Neutrophil (primary cell): ENCODE results near the gene FHIP1A.

Experiments
- H3K27ac ChIP-seq: fragments of 200-600 bp; sonication (generic); 2 replicates; pipeline ENCODE4 v1.5.1; 2016; ENCODE audit warnings: mild to moderate bottlenecking, moderate library complexity
- H3K27me3 ChIP-seq: fragments of 200-600 bp; sonication (generic); 2 replicates; pipeline ENCODE4 v1.6.0; 2016; ENCODE audit warnings: mild to moderate bottlenecking
- H3K36me3 ChIP-seq: fragments of 200-600 bp; sonication (generic); 2 replicates; pipeline ENCODE4 v1.5.1; 2017
- H3K4me1 ChIP-seq, 2 experiments: fragments of 200-600 bp in 1 of 2; sonication (generic) in 1 of 2; 1 replicate in 1 of 2; 2 replicates in 1 of 2; pipeline versions ENCODE4 v1.5.1 to v1.6.1; 2013 to 2016; ENCODE audit warnings: low read depth in 1 of 2, low read length in 1 of 2, mild to moderate bottlenecking in 1 of 2, moderate library complexity in 1 of 2; ENCODE audit not compliant: control insufficient read depth in 1 of 2, insufficient read depth in 1 of 2
- H3K4me3 ChIP-seq, 2 experiments: fragments of 200-600 bp in 1 of 2; sonication (generic) in 1 of 2; 1 replicate in 1 of 2; 2 replicates in 1 of 2; pipeline ENCODE4 v1.5.1; 2013 to 2016; ENCODE audit warnings: low read depth in 1 of 2, low read length in 1 of 2, mild to moderate bottlenecking in 1 of 2, moderate library complexity in 1 of 2
- H3K9me3 ChIP-seq: fragments of 200-600 bp; sonication (generic); 2 replicates; pipeline ENCODE4 v1.5.1; 2016
- TF ChIP-seq, protein P1 (sequence below): fragments of 200-600 bp; sonication (generic); IDR thresholded peaks from 2 replicates; pipeline ENCODE4 v1.5.1; 2016; ENCODE audit warnings: antibody characterized with exemption

The FHIP1A gene

GRCh38 chr4:151409470-151410313 lies 716 bp downstream of the FHIP1A start:
- Histone ChIP-seq H3K27ac (peak overlapping the region; percentile 78), H3K9me3 (no peaks in the 10 kb centered on the region), H3K4me1 (peaks cover 32 to 38% of the 10 kb centered on the region in 2 experiments), H3K4me3 (peak overlapping the region; percentile 55 to 67), H3K27me3 (peaks cover 55% of the 10 kb centered on the region), H3K36me3 (no peaks in the 10 kb centered on the region)
- TF ChIP-seq, protein P1, sequence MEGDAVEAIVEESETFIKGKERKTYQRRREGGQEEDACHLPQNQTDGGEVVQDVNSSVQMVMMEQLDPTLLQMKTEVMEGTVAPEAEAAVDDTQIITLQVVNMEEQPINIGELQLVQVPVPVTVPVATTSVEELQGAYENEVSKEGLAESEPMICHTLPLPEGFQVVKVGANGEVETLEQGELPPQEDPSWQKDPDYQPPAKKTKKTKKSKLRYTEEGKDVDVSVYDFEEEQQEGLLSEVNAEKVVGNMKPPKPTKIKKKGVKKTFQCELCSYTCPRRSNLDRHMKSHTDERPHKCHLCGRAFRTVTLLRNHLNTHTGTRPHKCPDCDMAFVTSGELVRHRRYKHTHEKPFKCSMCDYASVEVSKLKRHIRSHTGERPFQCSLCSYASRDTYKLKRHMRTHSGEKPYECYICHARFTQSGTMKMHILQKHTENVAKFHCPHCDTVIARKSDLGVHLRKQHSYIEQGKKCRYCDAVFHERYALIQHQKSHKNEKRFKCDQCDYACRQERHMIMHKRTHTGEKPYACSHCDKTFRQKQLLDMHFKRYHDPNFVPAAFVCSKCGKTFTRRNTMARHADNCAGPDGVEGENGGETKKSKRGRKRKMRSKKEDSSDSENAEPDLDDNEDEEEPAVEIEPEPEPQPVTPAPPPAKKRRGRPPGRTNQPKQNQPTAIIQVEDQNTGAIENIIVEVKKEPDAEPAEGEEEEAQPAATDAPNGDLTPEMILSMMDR, result no peak

DNA sequence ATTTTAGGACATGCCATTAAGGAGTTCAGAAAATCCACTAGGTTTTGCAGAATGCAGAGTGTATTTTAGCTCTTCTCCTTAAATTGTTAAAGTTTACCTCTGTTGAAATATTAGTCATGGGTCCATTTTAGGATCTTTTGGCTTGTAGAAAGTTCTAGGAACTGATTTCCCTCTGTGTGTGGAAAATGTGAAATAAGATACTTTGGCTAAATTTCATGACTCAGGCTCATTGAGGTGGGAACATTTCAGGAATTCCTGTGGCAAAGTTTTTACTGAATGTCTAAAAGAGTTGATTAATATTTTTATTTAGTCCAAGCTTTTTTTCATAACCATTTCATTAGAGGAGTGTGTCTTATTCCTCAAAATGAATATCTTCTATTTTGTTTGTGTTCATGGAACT lies 7.0 kb downstream of the FHIP1A start:
- Histone ChIP-seq H3K4me1 (peaks cover 0 to 5% of the 10 kb centered on the region in 2 experiments), H3K9me3 (no peaks in the 10 kb centered on the region), H3K27ac (no peak overlapping the region), H3K4me3 (no peak overlapping the region), H3K27me3 (peaks cover 32% of the 10 kb centered on the region), H3K36me3 (no peaks in the 10 kb centered on the region)
- TF ChIP-seq, protein P1, result no peak

DNA sequence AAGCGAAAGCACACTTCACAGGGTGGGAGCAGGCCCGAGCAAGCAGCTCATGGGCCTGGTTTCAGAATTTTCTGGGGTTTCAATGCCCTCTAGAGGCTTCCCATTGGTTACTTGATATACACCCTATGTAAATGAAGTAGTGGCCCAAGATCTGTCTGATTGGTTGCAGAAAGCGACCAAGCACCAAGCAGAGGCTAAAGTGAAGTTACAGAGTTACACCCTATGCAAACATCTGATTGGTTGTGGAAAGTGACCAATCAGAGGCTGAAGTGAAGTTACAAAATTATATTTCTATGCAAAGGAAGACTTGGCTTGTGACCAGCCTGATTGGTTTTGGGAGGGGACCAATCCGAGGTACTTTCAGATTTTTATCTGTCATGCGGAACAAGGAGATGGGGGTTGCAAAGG lies 8.2 kb downstream of the FHIP1A start:
- Histone ChIP-seq H3K27ac (no peak overlapping the region), H3K4me1 (peaks cover 0 to 5% of the 10 kb centered on the region in 2 experiments)
- TF ChIP-seq, protein P1, result no peak

GRCh38 chr4:151417766-151418376 lies 8.9 kb downstream of the FHIP1A start:
- Histone ChIP-seq H3K4me3 (no peak overlapping the region), H3K27ac (no peak overlapping the region), H3K4me1 (peaks cover 0 to 5% of the 10 kb centered on the region in 2 experiments)

More for the DNA sequence above, 8.2 kb downstream of the FHIP1A start:
- Histone ChIP-seq H3K27me3 (peaks cover 21% of the 10 kb centered on the region), H3K9me3 (no peaks in the 10 kb centered on the region), H3K36me3 (no peaks in the 10 kb centered on the region), H3K4me3 (no peak overlapping the region)

DNA sequence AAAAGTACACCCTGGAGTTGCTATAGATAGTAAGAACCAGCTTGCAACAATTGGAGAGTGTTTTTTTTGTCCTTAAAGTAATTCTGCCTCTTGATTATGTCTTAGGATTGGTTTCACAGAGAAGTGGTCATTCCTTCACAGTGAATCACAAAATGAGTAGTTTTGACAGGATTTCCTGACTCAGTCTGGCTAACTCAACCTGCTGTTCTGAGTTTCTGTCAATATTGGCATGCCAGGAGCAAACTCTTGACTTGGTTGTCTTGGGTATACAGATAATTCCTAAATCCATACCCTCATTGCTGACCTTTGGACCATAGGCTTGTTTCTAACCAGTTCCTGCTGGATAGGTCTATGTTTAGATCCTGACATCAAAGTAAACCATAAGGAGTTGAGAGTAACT lies 9.4 kb downstream of the FHIP1A start:
- TF ChIP-seq, protein P1, result no peak
- Histone ChIP-seq H3K27ac (no peak overlapping the region), H3K4me3 (no peak overlapping the region), H3K9me3 (no peaks in the 10 kb centered on the region), H3K36me3 (no peaks in the 10 kb centered on the region), H3K4me1 (peaks cover 0 to 5% of the 10 kb centered on the region in 2 experiments), H3K27me3 (peaks cover 19% of the 10 kb centered on the region)

More at GRCh38 chr4:151417766-151418376, 8.9 kb downstream of the FHIP1A start:
- Histone ChIP-seq H3K27me3 (peaks cover 19% of the 10 kb centered on the region), H3K36me3 (no peaks in the 10 kb centered on the region), H3K9me3 (no peaks in the 10 kb centered on the region)
- TF ChIP-seq, protein P1, result no peak
